Measurements from ENCODE around the gene OLA1. TPM values are rescaled to one million over a fixed set of nuclear protein-coding genes. Genes with fewer than 3 reads are reported as not detected.

OLA1 gene
- total RNA-seq, 1 donor from 2014 or later: 80.9 TPM

DNA sequence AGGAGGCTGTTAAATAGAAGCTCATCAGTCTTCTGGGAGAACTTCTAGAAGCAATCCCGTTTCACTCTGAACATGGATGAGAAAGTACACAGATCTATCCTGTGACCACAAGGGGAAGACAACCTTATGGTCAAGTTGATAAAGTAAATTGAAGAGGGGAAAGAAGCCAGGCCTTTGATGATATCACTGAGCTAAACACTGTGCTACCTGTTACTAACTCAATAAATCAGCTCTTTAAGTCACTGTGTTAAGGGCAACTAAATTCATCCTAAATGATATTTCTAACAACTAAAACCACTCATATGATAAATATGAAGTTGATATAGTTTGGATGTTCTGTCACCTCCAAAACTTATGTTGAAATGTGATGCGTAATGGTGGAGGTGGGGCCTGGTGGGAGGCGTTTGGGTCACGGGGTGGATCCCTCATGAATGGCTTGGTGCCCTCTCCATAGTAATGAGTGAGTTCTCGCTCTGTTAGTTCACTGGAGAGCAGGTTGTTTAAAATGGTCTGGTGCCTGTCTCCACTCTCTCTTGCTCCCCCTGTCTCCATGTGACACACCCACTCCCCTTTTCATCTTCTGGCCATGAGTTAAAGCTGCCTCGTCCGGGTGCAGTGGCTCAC lies 23.6 kb downstream of the OLA1 start:
- DNase-seq (ENCODE audit: low spot score): no peak

- DNase-seq (ENCODE audit: low spot score): no peak
These were observed 24.2 kb downstream of the OLA1 start for GRCh38 chr2:174224125-174224524.

GRCh38 chr2:174223388-174223787 lies 24.9 kb downstream of the OLA1 start:
- no peak for DNase-seq (ENCODE audit: low spot score)

GRCh38 chr2:174222154-174222553 lies 26.2 kb downstream of the OLA1 start:
- DNase-seq (ENCODE audit: low spot score): no peak

GRCh38 chr2:174219321-174219720 lies 29.0 kb downstream of the OLA1 start:
- no peak for DNase-seq (ENCODE audit: low spot score)

DNA sequence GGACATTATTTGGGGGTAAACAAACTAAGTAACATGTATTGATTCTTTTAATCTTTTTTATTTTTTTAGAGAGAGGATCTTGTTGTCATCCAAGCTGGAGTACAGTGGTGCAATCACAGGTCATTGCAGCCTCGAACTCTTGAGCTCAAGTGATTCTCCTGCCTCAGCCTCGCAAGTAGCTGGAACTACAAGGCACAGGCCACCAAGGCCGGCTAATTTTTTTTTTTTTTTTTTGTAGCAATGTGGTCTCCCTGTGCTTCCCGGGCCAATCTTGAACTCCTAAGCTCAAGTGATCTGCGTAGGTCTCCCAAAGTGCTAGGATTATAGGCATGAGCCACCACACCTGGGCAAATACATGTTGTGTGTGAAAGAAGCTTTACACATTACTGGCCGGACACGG lies 29.6 kb downstream of the OLA1 start:
- no peak for DNase-seq (ENCODE audit: low spot score)

DNA sequence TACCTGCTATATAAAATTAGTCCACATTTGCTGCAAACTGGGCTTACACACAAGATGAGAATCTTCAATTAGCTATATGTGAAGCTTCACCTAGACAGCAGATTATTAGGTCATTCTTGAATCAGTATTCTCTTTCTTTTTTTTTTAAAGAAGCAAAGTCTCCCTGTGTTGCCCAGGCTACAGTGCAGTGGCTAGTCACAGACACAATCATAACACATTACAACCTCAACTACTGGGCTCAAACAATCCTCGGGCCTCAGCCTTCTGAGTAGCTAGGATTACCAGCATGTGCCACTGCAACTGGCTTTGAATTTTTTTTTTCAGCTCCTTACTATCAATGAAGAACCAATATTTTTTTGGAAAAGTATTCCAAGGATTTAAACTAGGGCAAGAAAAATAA lies 30.5 kb downstream of the OLA1 start:
- DNase-seq (ENCODE audit: low spot score): no peak

GRCh38 chr2:174211954-174212353 lies 36.4 kb downstream of the OLA1 start:
- DNase-seq (ENCODE audit: low spot score): no peak

GRCh38 chr2:174210862-174211261 lies 37.5 kb downstream of the OLA1 start:
- DNase-seq (ENCODE audit: low spot score): no peak

- no peak for DNase-seq (ENCODE audit: low spot score)
These were observed 39.0 kb downstream of the OLA1 start for GRCh38 chr2:174209325-174209724.

- no peak for DNase-seq (ENCODE audit: low spot score)
These were observed 40.3 kb downstream of the OLA1 start for GRCh38 chr2:174208026-174208425.

GRCh38 chr2:174205562-174205961 lies 42.8 kb downstream of the OLA1 start:
- DNase-seq (ENCODE audit: low spot score): no peak

GRCh38 chr2:174202188-174202587 lies 46.1 kb downstream of the OLA1 start:
- no peak for DNase-seq (ENCODE audit: low spot score)

DNA sequence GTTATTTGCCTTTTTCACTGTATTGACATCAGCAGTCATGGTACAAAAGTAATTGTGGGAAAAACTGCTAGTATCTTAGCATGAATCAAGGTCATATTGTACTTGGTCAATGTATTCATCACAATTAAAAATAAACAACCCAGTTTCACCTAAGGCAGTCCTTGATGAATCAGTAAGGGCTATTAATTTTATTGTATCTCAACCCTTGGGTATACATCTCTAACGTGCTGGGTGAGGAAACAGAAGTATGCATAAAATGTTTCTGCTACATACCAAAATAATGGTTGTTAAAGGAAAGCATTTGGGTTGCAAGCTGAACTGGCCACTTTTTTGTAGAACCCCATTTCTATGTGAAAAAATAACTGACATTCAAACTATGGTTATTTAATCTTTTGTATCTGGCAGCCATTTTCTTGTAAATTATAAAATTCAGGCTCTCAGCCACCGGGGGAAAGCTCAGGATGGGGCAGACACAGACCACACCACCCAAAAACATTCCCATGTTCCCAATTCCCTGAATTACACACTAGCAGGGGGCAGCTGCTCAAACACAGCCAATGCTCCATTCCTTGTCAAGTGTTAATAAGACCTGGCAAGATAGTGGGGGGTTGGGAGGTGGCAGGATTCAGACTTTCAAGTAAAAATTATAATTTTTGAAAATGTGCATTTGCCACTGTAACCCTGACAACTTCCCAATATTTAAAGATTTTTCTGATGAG lies 49.3 kb downstream of the OLA1 start:
- DNase-seq (ENCODE audit: low spot score): no peak

- no peak for DNase-seq (ENCODE audit: low spot score)
These were observed 53.1 kb downstream of the OLA1 start for GRCh38 chr2:174195253-174195652.

GRCh38 chr2:174193737-174194136 lies 54.6 kb downstream of the OLA1 start:
- DNase-seq (ENCODE audit: low spot score): no peak

- no peak for DNase-seq (ENCODE audit: low spot score)
These were observed 55.7 kb downstream of the OLA1 start for GRCh38 chr2:174192664-174193063.

GRCh38 chr2:174191342-174192074 lies 56.8 kb downstream of the OLA1 start:
- DNase-seq (ENCODE audit: low spot score): no peak

- DNase-seq (ENCODE audit: low spot score): no peak
These were observed 63.4 kb downstream of the OLA1 start for GRCh38 chr2:174184915-174185314.

GRCh38 chr2:174184504-174184903 lies 63.8 kb downstream of the OLA1 start:
- no peak for DNase-seq (ENCODE audit: low spot score)

DNA sequence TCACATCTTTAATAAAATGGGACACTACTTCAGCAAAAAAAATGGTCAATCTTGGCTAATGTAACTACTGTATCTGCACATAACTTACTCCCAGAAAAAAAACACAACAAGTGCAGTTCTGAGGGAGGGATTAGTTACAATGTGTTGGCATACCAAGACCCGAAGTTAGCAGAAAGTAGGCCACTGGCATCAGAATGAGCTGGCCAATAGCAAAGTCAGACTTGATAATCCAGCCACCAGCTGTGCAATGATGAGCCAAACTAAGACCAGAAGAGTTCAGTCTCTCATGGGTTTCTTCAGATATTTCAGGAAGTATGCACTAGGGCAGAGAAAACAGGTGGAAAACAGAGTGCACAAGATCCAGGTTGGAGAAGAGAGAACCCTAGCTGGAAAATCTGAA lies 65.3 kb downstream of the OLA1 start:
- no peak for DNase-seq (ENCODE audit: low spot score)

DNA sequence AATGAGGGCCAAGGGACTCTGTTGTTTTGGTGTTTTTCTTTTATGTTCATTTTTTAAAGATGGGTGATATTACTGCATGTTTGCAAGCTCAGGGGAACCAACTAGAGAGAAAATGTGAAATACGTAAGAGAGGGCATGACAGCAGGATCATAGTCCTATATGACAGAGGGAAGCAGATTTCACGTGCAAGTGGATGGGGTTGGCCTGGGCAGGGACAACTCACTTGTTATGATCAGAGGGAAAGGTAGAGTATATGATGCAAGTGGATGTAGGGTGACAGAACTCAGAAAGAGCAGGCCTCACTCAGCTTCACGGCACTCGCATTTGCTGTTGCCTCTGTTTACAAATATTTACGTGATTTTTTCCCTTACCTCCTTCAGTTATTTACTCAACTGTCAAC lies 67.0 kb downstream of the OLA1 start:
- no peak for DNase-seq (ENCODE audit: low spot score)

- DNase-seq (ENCODE audit: low spot score): no peak
These were observed 67.6 kb downstream of the OLA1 start for GRCh38 chr2:174180726-174181236.

All from ureter (tissue), 1 donor.